Measurements from ENCODE around the gene GAPVD1. TPM values are rescaled to one million over a fixed set of nuclear protein-coding genes. Genes with fewer than 3 reads are reported as not detected.

Gene GAPVD1
- total RNA-seq, 1 experiment from 2014 or later = 33.3 TPM

DNA sequence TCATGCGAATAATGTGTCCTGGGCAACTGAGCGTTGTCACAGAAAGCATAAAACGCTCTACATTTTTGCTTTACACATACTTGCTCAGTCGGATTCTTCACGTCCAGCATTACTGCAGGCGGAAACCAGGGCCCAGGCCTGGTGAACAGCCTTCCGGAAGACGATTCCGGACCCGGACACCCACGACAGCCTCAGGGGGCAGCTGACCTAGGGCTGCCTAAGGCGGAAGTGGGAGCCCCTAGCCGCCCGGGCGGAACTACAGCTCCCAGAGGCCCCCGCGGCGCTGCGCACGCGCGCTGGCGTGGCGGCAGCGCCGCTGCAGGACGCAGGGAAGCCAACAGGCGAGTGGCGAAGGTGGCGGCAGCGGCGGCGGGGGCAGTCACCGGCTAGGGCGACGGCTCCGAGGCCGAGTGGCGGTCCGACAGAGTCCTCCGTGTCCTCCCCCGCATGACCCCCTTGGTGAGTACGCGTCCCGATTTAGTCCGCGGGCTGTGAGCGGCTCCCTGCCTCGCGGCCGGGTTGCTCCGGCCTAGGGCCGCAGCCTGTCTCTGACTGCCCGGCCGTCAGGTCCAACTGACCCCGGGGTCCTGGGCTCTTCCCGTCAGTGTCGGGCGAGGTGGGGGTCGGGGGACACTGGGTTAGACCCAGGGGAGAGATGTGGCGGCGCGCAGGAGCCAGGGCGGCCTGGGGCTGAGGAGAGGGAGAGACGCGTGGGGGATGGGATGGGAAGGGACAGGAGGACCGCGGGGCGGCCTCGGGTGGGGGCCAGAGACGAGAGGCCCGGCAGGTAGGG, at the start of gene GAPVD1 (continued):
- TF ChIP-seq, protein P1, sequence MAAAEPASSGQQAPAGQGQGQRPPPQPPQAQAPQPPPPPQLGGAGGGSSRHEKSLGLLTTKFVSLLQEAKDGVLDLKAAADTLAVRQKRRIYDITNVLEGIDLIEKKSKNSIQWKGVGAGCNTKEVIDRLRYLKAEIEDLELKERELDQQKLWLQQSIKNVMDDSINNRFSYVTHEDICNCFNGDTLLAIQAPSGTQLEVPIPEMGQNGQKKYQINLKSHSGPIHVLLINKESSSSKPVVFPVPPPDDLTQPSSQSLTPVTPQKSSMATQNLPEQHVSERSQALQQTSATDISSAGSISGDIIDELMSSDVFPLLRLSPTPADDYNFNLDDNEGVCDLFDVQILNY (CRISPR knock-in tag; IDR thresholded peaks at IDR 0.05) = peak; percentile 16; the same call in 1 of the 2 replicates
- TF ChIP-seq, protein P2, sequence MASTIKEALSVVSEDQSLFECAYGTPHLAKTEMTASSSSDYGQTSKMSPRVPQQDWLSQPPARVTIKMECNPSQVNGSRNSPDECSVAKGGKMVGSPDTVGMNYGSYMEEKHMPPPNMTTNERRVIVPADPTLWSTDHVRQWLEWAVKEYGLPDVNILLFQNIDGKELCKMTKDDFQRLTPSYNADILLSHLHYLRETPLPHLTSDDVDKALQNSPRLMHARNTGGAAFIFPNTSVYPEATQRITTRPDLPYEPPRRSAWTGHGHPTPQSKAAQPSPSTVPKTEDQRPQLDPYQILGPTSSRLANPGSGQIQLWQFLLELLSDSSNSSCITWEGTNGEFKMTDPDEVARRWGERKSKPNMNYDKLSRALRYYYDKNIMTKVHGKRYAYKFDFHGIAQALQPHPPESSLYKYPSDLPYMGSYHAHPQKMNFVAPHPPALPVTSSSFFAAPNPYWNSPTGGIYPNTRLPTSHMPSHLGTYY (CRISPR knock-in tag; IDR thresholded peaks at IDR 0.05) = no peak
- TF ChIP-seq EMX1 (CRISPR knock-in tag; IDR thresholded peaks at IDR 0.05) (no peak), SMAD3 (CRISPR knock-in tag; IDR thresholded peaks at IDR 0.05; ENCODE audit: borderline replicate concordance) (0 out of 2 replicates have a peak, but pooled peaks have one; percentile 47), TEAD4 (CRISPR knock-in tag; IDR thresholded peaks at IDR 0.05) (no peak), NR3C1 (CRISPR knock-in tag; conservative IDR thresholded peaks at IDR 0.05; ENCODE audit: low read depth) (no peak), NFATC4 (CRISPR knock-in tag; IDR thresholded peaks at IDR 0.05) (no peak), CREM (CRISPR knock-in tag; IDR thresholded peaks at IDR 0.05) (no peak; the same call in 1 of the 2 replicates), GABPB1 (CRISPR knock-in tag; IDR thresholded peaks at IDR 0.05) (peak; percentile 66), FOXK1 (CRISPR knock-in tag; IDR thresholded peaks at IDR 0.05) (peak; percentile 70), ZNF416 (CRISPR knock-in tag; IDR thresholded peaks at IDR 0.05) (no peak), ZNF317 (CRISPR knock-in tag; IDR thresholded peaks at IDR 0.05; ENCODE audit: borderline replicate concordance, low read depth) (no peak), GRHL2 (CRISPR knock-in tag; IDR thresholded peaks at IDR 0.05; ENCODE audit: insufficient replicate concordance, severe bottlenecking) (no peak), FOXP1 (CRISPR knock-in tag; IDR thresholded peaks at IDR 0.05; ENCODE audit: borderline replicate concordance) (peak; percentile 71), ATF1 (CRISPR knock-in tag; IDR thresholded peaks at IDR 0.05) (no peak), ZNF232 (CRISPR knock-in tag; IDR thresholded peaks at IDR 0.05) (no peak)
- TF ChIP-seq, protein P3, sequence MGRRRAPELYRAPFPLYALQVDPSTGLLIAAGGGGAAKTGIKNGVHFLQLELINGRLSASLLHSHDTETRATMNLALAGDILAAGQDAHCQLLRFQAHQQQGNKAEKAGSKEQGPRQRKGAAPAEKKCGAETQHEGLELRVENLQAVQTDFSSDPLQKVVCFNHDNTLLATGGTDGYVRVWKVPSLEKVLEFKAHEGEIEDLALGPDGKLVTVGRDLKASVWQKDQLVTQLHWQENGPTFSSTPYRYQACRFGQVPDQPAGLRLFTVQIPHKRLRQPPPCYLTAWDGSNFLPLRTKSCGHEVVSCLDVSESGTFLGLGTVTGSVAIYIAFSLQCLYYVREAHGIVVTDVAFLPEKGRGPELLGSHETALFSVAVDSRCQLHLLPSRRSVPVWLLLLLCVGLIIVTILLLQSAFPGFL (CRISPR knock-in tag; IDR thresholded peaks at IDR 0.05; ENCODE audit: borderline replicate concordance) = no peak
- TF ChIP-seq, protein P4, sequence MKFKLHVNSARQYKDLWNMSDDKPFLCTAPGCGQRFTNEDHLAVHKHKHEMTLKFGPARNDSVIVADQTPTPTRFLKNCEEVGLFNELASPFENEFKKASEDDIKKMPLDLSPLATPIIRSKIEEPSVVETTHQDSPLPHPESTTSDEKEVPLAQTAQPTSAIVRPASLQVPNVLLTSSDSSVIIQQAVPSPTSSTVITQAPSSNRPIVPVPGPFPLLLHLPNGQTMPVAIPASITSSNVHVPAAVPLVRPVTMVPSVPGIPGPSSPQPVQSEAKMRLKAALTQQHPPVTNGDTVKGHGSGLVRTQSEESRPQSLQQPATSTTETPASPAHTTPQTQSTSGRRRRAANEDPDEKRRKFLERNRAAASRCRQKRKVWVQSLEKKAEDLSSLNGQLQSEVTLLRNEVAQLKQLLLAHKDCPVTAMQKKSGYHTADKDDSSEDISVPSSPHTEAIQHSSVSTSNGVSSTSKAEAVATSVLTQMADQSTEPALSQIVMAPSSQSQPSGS (CRISPR knock-in tag; IDR thresholded peaks at IDR 0.05; ENCODE audit: borderline replicate concordance, low read depth) = no peak
- TF ChIP-seq, protein P5, sequence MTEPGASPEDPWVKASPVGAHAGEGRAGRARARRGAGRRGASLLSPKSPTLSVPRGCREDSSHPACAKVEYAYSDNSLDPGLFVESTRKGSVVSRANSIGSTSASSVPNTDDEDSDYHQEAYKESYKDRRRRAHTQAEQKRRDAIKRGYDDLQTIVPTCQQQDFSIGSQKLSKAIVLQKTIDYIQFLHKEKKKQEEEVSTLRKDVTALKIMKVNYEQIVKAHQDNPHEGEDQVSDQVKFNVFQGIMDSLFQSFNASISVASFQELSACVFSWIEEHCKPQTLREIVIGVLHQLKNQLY (CRISPR knock-in tag; IDR thresholded peaks at IDR 0.05) = no peak
- TF ChIP-seq, protein P6, sequence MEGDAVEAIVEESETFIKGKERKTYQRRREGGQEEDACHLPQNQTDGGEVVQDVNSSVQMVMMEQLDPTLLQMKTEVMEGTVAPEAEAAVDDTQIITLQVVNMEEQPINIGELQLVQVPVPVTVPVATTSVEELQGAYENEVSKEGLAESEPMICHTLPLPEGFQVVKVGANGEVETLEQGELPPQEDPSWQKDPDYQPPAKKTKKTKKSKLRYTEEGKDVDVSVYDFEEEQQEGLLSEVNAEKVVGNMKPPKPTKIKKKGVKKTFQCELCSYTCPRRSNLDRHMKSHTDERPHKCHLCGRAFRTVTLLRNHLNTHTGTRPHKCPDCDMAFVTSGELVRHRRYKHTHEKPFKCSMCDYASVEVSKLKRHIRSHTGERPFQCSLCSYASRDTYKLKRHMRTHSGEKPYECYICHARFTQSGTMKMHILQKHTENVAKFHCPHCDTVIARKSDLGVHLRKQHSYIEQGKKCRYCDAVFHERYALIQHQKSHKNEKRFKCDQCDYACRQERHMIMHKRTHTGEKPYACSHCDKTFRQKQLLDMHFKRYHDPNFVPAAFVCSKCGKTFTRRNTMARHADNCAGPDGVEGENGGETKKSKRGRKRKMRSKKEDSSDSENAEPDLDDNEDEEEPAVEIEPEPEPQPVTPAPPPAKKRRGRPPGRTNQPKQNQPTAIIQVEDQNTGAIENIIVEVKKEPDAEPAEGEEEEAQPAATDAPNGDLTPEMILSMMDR (IDR thresholded peaks at IDR 0.05) = no peak
- TF ChIP-seq, protein P7, sequence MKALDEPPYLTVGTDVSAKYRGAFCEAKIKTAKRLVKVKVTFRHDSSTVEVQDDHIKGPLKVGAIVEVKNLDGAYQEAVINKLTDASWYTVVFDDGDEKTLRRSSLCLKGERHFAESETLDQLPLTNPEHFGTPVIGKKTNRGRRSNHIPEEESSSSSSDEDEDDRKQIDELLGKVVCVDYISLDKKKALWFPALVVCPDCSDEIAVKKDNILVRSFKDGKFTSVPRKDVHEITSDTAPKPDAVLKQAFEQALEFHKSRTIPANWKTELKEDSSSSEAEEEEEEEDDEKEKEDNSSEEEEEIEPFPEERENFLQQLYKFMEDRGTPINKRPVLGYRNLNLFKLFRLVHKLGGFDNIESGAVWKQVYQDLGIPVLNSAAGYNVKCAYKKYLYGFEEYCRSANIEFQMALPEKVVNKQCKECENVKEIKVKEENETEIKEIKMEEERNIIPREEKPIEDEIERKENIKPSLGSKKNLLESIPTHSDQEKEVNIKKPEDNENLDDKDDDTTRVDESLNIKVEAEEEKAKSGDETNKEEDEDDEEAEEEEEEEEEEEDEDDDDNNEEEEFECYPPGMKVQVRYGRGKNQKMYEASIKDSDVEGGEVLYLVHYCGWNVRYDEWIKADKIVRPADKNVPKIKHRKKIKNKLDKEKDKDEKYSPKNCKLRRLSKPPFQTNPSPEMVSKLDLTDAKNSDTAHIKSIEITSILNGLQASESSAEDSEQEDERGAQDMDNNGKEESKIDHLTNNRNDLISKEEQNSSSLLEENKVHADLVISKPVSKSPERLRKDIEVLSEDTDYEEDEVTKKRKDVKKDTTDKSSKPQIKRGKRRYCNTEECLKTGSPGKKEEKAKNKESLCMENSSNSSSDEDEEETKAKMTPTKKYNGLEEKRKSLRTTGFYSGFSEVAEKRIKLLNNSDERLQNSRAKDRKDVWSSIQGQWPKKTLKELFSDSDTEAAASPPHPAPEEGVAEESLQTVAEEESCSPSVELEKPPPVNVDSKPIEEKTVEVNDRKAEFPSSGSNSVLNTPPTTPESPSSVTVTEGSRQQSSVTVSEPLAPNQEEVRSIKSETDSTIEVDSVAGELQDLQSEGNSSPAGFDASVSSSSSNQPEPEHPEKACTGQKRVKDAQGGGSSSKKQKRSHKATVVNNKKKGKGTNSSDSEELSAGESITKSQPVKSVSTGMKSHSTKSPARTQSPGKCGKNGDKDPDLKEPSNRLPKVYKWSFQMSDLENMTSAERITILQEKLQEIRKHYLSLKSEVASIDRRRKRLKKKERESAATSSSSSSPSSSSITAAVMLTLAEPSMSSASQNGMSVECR (CRISPR knock-in tag; IDR thresholded peaks at IDR 0.05; ENCODE audit: borderline replicate concordance) = no peak; the same call in 1 of the 2 replicates
- TF ChIP-seq, protein P8, sequence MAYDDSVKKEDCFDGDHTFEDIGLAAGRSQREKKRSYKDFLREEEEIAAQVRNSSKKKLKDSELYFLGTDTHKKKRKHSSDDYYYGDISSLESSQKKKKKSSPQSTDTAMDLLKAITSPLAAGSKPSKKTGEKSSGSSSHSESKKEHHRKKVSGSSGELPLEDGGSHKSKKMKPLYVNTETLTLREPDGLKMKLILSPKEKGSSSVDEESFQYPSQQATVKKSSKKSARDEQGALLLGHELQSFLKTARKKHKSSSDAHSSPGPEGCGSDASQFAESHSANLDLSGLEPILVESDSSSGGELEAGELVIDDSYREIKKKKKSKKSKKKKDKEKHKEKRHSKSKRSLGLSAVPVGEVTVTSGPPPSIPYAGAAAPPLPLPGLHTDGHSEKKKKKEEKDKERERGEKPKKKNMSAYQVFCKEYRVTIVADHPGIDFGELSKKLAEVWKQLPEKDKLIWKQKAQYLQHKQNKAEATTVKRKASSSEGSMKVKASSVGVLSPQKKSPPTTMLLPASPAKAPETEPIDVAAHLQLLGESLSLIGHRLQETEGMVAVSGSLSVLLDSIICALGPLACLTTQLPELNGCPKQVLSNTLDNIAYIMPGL (CRISPR knock-in tag; IDR thresholded peaks at IDR 0.05) = 0 out of 2 replicates have a peak, but pooled peaks have one; percentile 65
- TF ChIP-seq, protein P9, sequence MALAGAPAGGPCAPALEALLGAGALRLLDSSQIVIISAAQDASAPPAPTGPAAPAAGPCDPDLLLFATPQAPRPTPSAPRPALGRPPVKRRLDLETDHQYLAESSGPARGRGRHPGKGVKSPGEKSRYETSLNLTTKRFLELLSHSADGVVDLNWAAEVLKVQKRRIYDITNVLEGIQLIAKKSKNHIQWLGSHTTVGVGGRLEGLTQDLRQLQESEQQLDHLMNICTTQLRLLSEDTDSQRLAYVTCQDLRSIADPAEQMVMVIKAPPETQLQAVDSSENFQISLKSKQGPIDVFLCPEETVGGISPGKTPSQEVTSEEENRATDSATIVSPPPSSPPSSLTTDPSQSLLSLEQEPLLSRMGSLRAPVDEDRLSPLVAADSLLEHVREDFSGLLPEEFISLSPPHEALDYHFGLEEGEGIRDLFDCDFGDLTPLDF (CRISPR knock-in tag; IDR thresholded peaks at IDR 0.05) = no peak
